DND-41 (cell line): Measurements from ENCODE around the gene CCR6.

Experiments used
- ATAC-seq: fragments of 200-7000 bp; cut with Tn5 transposase; 3 replicates; pipeline ENCODE4 v1.9.1; 2021; ENCODE audit warnings: low read depth; ENCODE audit not compliant: insufficient read depth
- DNase-seq: peaks from one replicate; pipeline ENCODE4 v3.0.0-alpha.2; 2020
- H2AFZ ChIP-seq: 2 replicates; pipeline ENCODE4 v1.6.0; 2012; ENCODE audit warnings: low read depth, low read length
- H3K27ac ChIP-seq: 2 replicates; pipeline ENCODE4 v1.5.1; 2012; ENCODE audit warnings: low read length, inconsistent platforms
- H3K27me3 ChIP-seq: fragments of 200-600 bp; sonication (generic); 2 replicates; pipeline ENCODE4 v1.6.0; 2012; ENCODE audit warnings: low read length, mild to moderate bottlenecking, inconsistent platforms; ENCODE audit not compliant: insufficient read depth, poor library complexity
- H3K36me3 ChIP-seq: 2 replicates; pipeline ENCODE4 v1.5.1; 2012; ENCODE audit warnings: low read length, inconsistent platforms; ENCODE audit not compliant: insufficient read depth
- H3K4me1 ChIP-seq: 2 replicates; pipeline ENCODE4 v1.5.1; 2012; ENCODE audit warnings: mild to moderate bottlenecking, low read length; ENCODE audit not compliant: insufficient read depth
- H3K4me2 ChIP-seq: 2 replicates; pipeline ENCODE4 v1.6.0; 2012; ENCODE audit warnings: mild to moderate bottlenecking, moderate library complexity, low read length, inconsistent platforms; ENCODE audit not compliant: insufficient read depth
- H3K4me3 ChIP-seq, 2 experiments: fragments of 200-600 bp in 1 of 2; shearing (Covaris generic) in 1 of 2; 2 replicates each; pipeline ENCODE4 v1.5.1; 2012 to 2016; ENCODE audit warnings: inconsistent platforms in 2 of 2, low read length in 2 of 2, mild to moderate bottlenecking in 2 of 2, low read depth in 1 of 2, moderate library complexity in 1 of 2
- H3K79me2 ChIP-seq: 2 replicates; pipeline ENCODE4 v1.6.0; 2012; ENCODE audit warnings: low read length, inconsistent platforms; ENCODE audit not compliant: insufficient read depth
- H3K9ac ChIP-seq: 2 replicates; pipeline ENCODE4 v1.6.0; 2012; ENCODE audit warnings: low read depth, mild to moderate bottlenecking, inconsistent platforms, low read length, moderate library complexity
- H3K9me3 ChIP-seq: 2 replicates; pipeline ENCODE4 v1.5.1; 2012; ENCODE audit warnings: low read length, moderate library complexity, mild to moderate bottlenecking, inconsistent platforms; ENCODE audit not compliant: insufficient read depth, severe bottlenecking
- H4K20me1 ChIP-seq: 2 replicates; pipeline ENCODE4 v1.6.0; 2012; ENCODE audit warnings: low read length; ENCODE audit not compliant: insufficient read depth
- CTCF ChIP-seq: IDR thresholded peaks from 2 replicates; pipeline ENCODE4 v1.5.1; 2012; ENCODE audit warnings: borderline replicate concordance, low read length, moderate library complexity, mild to moderate bottlenecking; ENCODE audit not compliant: poor library complexity, severe bottlenecking; ENCODE audit errors: extremely low read depth
- EZH2 ChIP-seq: IDR thresholded peaks from 3 replicates; pipeline ENCODE4 v1.6.1; 2012; ENCODE audit warnings: borderline replicate concordance, low read depth, mild to moderate bottlenecking, moderate library complexity, low read length, inconsistent platforms; ENCODE audit not compliant: severe bottlenecking

The CCR6 gene

GRCh38 chr6:167113047-167113754, 9.7 kb upstream of the CCR6 start:
- H4K20me1 ChIP-seq: no peaks in the 10 kb centered on the region
- H3K27me3 ChIP-seq: no peaks in the 10 kb centered on the region
- H3K4me3 ChIP-seq: no peak overlapping the region
- no peaks in the 10 kb centered on the region for H3K9me3 ChIP-seq
- no peak overlapping the region for H3K27ac ChIP-seq
- no peaks in the 10 kb centered on the region for H3K4me1 ChIP-seq
- no peak overlapping the region for H3K9ac ChIP-seq
- no peaks in the 10 kb centered on the region for H3K79me2 ChIP-seq
- TF ChIP-seq CTCF: no peak
- TF ChIP-seq EZH2: no peak
- H3K36me3 ChIP-seq: no peaks in the 10 kb centered on the region
- ATAC-seq (no peak), DNase-seq (no peak)
- no peak overlapping the region for H3K4me2 ChIP-seq
- H2AFZ ChIP-seq: no peak overlapping the region

GRCh38 chr6:167113935-167114910, 8.7 kb upstream of the CCR6 start:
- Histone ChIP-seq H3K4me3 (no peak overlapping the region), H3K36me3 (no peaks in the 10 kb centered on the region), H3K79me2 (no peaks in the 10 kb centered on the region), H3K9me3 (no peaks in the 10 kb centered on the region), H3K27me3 (peaks cover 3% of the 10 kb centered on the region), H2AFZ (no peak overlapping the region), H4K20me1 (no peaks in the 10 kb centered on the region), H3K27ac (no peak overlapping the region), H3K4me1 (no peaks in the 10 kb centered on the region), H3K4me2 (no peak overlapping the region), H3K9ac (no peak overlapping the region)
- no peak for ATAC-seq
- no peak for TF ChIP-seq EZH2
- TF ChIP-seq CTCF: no peak
- no peak for DNase-seq

DNA sequence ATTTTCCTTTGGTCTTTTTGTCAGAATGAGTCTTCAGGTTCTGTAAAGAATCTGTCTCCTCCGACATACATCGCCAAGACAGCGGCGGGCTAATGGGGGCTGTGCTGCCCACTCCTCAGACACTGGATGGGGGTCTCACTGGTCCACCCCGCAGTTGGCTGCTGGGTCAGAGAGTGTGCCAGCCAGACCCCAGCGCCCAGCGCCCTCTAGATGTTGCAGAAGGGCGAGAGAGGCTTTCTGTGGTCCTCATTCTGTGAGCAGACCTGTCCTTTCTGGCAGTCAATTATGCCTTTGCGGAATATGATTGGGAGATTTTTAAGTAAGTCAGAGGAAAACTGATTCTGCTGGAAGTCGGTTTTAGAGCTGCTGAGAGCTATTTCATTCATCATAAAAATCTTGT, 7.8 kb upstream of the CCR6 start:
- no peaks in the 10 kb centered on the region for H4K20me1 ChIP-seq
- no peak for ATAC-seq
- no peak overlapping the region for H3K4me2 ChIP-seq
- no peaks in the 10 kb centered on the region for H3K36me3 ChIP-seq
- DNase-seq: no peak
- H3K27ac ChIP-seq: no peak overlapping the region
- H2AFZ ChIP-seq: no peak overlapping the region
- H3K4me1 ChIP-seq: no peaks in the 10 kb centered on the region
- no peaks in the 10 kb centered on the region for H3K79me2 ChIP-seq
- H3K9ac ChIP-seq: no peak overlapping the region
- no peaks in the 10 kb centered on the region for H3K9me3 ChIP-seq
- H3K4me3 ChIP-seq: no peak overlapping the region
- TF ChIP-seq EZH2 (no peak), CTCF (no peak)
- peaks cover 3% of the 10 kb centered on the region for H3K27me3 ChIP-seq
